Measurements from ENCODE around the gene GPR4. TPM values are rescaled to one million over a fixed set of nuclear protein-coding genes. Genes with fewer than 3 reads are reported as not detected.
A peak's percentile ranks its signal among the peaks of the same experiment; 100 is the strongest.

GPR4 gene
- total RNA-seq, 1 donor from 2014 or later, result 10.5 TPM

- no peaks in the 10 kb centered on the region for H3K36me3 ChIP-seq
- TF ChIP-seq, protein P1, sequence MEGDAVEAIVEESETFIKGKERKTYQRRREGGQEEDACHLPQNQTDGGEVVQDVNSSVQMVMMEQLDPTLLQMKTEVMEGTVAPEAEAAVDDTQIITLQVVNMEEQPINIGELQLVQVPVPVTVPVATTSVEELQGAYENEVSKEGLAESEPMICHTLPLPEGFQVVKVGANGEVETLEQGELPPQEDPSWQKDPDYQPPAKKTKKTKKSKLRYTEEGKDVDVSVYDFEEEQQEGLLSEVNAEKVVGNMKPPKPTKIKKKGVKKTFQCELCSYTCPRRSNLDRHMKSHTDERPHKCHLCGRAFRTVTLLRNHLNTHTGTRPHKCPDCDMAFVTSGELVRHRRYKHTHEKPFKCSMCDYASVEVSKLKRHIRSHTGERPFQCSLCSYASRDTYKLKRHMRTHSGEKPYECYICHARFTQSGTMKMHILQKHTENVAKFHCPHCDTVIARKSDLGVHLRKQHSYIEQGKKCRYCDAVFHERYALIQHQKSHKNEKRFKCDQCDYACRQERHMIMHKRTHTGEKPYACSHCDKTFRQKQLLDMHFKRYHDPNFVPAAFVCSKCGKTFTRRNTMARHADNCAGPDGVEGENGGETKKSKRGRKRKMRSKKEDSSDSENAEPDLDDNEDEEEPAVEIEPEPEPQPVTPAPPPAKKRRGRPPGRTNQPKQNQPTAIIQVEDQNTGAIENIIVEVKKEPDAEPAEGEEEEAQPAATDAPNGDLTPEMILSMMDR (IDR thresholded peaks at IDR 0.05), result no peak
- ATAC-seq, result no peak
- no peaks in the 10 kb centered on the region for H3K4me1 ChIP-seq
- intact Hi-C loops (cut with DNase I), result no loop called here
- H3K9me3 ChIP-seq, result no peaks in the 10 kb centered on the region
- H3K27me3 ChIP-seq (ENCODE audit: low read depth), result no peaks in the 10 kb centered on the region
- no peak overlapping the region for H3K27ac ChIP-seq
- no peak for DNase-seq
- no peak overlapping the region for H3K4me3 ChIP-seq
Measured at GRCh38 chr19:45567609-45568008, 34.4 kb downstream of the GPR4 start.

DNA sequence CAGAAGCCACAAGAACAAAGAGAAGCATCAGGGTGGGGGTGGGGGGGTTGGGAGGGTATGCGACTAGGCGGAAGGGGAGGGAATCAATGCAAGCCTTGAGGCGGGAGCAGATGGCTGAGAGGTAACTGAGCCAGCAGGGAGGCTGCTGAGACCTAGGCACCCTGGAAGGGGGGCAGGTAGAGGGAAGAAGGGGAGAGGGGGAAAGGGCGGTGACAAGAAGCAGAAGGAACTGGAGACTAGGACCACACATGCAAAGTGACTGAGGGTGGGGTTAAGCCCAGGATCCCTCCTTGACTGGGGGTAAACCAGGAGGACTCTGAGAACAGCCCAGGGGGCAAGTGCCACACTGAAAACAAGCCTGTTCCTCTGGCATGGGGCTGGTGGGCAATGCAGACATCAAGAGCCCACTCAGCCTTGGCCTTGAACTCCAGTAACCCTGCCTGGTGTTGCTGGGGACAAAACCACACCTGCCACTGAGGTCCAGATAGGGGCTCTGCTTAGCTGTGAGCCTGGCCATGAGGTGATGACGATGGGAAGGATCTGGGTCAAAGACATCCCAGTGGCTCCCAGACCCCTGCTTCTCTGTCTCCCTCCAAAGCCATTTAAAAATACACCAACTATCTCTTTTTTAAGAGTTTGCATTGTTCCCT, 37.8 kb downstream of the GPR4 start:
- Histone ChIP-seq H3K36me3 (no peaks in the 10 kb centered on the region), H3K9me3 (no peaks in the 10 kb centered on the region), H3K4me1 (no peaks in the 10 kb centered on the region), H3K27me3 (ENCODE audit: low read depth) (no peaks in the 10 kb centered on the region), H3K27ac (no peak overlapping the region), H3K4me3 (no peak overlapping the region)
- ATAC-seq (no peak), DNase-seq (no peak)
- intact Hi-C loops (cut with DNase I), result no loop called here
- TF ChIP-seq, protein P1 (IDR thresholded peaks at IDR 0.05), result no peak

DNA sequence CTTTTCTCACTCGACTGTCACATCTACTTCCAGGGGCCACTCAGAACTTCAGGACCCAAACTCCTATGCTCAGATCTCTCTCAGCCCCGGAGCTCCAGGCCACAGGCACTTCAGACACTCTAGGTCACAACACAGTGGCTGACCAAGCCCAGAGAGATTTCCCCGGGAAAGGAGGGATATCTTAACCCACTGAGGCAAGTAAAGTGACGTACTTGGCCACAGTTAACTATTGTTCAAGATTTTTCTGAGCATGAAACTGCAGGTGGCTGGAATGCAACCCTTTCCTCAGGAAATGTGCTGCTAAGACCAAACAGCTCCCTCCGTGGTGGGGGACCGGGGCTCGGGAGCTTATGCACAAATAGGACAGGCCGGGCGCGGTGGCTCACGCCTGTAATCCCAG, 41.3 kb downstream of the GPR4 start:
- H3K4me1 ChIP-seq, result no peaks in the 10 kb centered on the region
- no peaks in the 10 kb centered on the region for H3K27me3 ChIP-seq (ENCODE audit: low read depth)
- TF ChIP-seq, protein P1 (IDR thresholded peaks at IDR 0.05), result no peak
- H3K9me3 ChIP-seq, result no peaks in the 10 kb centered on the region
- H3K4me3 ChIP-seq, result no peak overlapping the region
- H3K36me3 ChIP-seq, result no peaks in the 10 kb centered on the region
- no peak for DNase-seq
- H3K27ac ChIP-seq, result no peak overlapping the region
- no peak for ATAC-seq
- intact Hi-C loops (cut with DNase I), result no loop called here

DNA sequence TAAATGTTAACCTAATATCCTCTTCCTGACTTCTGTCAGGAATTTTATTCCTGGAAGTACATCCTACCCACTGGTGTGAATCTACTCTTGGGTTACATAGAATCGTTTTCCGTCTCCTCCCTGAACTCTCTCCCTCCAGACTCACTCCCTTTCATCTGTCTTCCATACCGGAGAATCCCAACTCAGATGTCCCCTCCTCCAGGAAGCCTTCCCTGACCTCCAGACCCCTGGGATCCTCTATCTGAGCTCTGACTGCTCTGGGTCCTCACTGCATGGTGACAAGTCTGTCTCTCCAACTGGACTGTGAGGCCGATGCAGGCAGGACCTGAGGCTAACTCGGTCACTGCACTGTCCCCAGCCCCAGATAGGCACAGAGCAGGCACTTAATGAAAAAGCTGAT, 42.0 kb downstream of the GPR4 start:
- no peak for ATAC-seq
- intact Hi-C loops (cut with DNase I), result no loop called here

DNA sequence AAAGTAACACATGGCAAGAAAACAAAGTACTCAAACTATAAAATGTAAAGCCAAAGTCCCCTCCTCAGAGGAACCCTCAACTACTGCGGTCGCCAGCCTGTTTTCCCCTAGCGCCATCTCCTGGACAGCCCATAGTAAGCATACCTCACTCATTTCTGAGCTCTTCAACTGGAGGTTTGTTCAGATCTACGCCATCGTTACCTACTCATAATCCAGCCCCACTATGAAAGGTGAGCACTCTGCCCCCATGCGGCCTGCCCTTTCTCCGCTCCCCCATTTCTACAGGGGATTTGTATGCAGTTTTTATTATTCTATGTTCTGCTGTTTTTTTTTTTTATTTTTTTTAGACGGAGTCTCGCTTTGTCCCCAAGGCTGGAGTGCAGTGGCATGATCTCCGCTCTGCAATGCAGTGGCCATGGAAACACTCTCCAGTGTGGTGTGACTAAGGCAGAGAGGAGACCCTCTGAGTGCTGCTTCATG, 43.6 kb downstream of the GPR4 start:
- Histone ChIP-seq H3K27me3 (ENCODE audit: low read depth) (no peaks in the 10 kb centered on the region), H3K9me3 (no peaks in the 10 kb centered on the region), H3K4me1 (no peaks in the 10 kb centered on the region), H3K36me3 (peaks cover 4% of the 10 kb centered on the region), H3K4me3 (no peak overlapping the region), H3K27ac (no peak overlapping the region)
- TF ChIP-seq, protein P1 (IDR thresholded peaks at IDR 0.05), result peak; percentile 53
- ATAC-seq, result peak; percentile 71 to 84
- DNase-seq, result peak; percentile 53
- intact Hi-C loops (cut with DNase I), result no loop called here

More for the DNA sequence above, 42.0 kb downstream of the GPR4 start:
- H3K4me3 ChIP-seq, result no peak overlapping the region
- no peaks in the 10 kb centered on the region for H3K9me3 ChIP-seq
- H3K4me1 ChIP-seq, result no peaks in the 10 kb centered on the region
- DNase-seq, result no peak
- H3K27me3 ChIP-seq (ENCODE audit: low read depth), result no peaks in the 10 kb centered on the region
- TF ChIP-seq, protein P1 (IDR thresholded peaks at IDR 0.05), result no peak
- no peak overlapping the region for H3K27ac ChIP-seq
- H3K36me3 ChIP-seq, result no peaks in the 10 kb centered on the region

All from lower lobe of right lung (tissue), 2 donors.